Upper lobe of right lung (tissue), 1 donor: ENCODE results near the gene NUAK2. TPM values are rescaled to one million over a fixed set of nuclear protein-coding genes. Genes with fewer than 3 reads are reported as not detected.

Experiments
- ATAC-seq: fragments of 200-7000 bp; cut with Tn5 transposase; one replicate; pipeline ENCODE4 v1.9.1; 2020; ENCODE audit warnings: mild to moderate bottlenecking, moderate library complexity
- DNase-seq: peaks from one replicate; pipeline ENCODE4 v3.0.0-alpha.2; 2020
- H3K27ac ChIP-seq: fragments of 200-600 bp; one replicate; pipeline ENCODE4 v1.8.0; 2022
- H3K27me3 ChIP-seq: fragments of 200-600 bp; one replicate; pipeline ENCODE4 v1.8.0; 2022; ENCODE audit warnings: mild to moderate bottlenecking
- H3K36me3 ChIP-seq: fragments of 200-600 bp; one replicate; pipeline ENCODE4 v1.8.0; 2022
- H3K4me1 ChIP-seq: fragments of 200-600 bp; one replicate; pipeline ENCODE4 v1.8.0; 2022
- H3K4me3 ChIP-seq: fragments of 200-600 bp; one replicate; pipeline ENCODE4 v1.8.0; 2022; ENCODE audit warnings: mild to moderate bottlenecking
- H3K9me3 ChIP-seq: fragments of 200-600 bp; one replicate; pipeline ENCODE4 v1.8.0; 2022
- CTCF ChIP-seq: fragments of 200-600 bp; IDR thresholded peaks from one replicate; pipeline ENCODE4 v1.8.0; 2022; ENCODE audit warnings: antibody characterized with exemption
- intact Hi-C: fragments of 100-400 bp; cut with DNase I; formaldehyde crosslinking; loops from one replicate; pipeline ENCODE4 v1.11.0; 2022
- total RNA-seq: library from RNA; stranded (reverse); fragmentation: NEBNext Ultra II Directional; extraction: Animal tissue kit (Norgen Biotek cat#: 25700); gene quantifications from one replicate; pipeline ENCODE4 v1.2.1, GENCODE V29; 2021
- donor health status: DM: no; HTN: yes; CAD: no; lungs with severe emphysema.

Gene NUAK2
- total RNA-seq, 1 donor from 2014 or later: 8.8 TPM

DNA sequence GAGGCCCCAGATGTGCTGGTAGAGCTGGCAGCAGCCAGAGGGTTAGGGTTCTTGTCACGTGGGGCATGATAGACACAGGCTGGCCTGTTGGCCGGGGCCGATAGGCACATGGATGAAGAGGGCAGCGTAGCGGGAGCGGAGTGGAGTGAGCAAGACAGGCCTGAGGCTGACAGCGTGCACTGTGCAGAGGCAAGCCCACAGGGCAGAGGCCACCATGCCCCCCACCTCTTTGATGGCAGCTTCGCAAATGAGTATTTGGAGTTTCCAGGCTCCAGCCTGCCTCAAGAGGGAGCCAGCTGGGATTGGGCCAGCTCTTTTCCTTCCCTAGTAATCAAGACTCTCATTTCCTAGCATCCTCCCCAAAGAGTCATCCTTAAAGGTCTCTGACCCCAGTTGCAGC, 50.3 kb downstream of the NUAK2 start:
- Histone ChIP-seq H3K9me3 (no peaks in the 10 kb centered on the region), H3K4me1 (peaks cover 26% of the 10 kb centered on the region), H3K36me3 (no peaks in the 10 kb centered on the region), H3K27ac (no peak overlapping the region), H3K27me3 (no peaks in the 10 kb centered on the region), H3K4me3 (no peak overlapping the region)
- intact Hi-C loops: loop anchor here (10.0 kb wide), 1 partner anchor 214 kb away; no protein-coding TSS in a partner anchor
- no peak for TF ChIP-seq CTCF
- ATAC-seq (no peak), DNase-seq (no peak)

DNA sequence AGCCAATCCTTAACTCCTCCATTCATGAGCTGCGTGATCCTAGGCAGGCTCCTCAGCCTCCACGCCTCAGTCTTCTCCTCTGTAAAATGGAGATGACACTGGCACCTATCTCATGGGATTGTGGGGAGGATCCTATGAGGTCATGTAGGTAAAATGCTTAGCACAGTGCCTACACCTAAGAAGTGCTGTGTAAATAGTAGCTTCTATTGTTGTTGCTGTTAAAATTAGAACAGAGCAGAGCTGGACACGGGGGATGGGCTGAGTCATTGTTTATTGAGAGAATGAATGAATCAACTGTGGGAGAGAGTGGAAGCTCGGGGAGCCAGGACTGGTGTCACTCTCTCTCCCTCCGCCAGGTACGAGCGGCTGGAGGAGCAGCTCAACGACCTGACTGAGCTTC, 50.8 kb downstream of the NUAK2 start:
- intact Hi-C loops: loop anchor here (10.0 kb wide), 1 partner anchor 214 kb away; no protein-coding TSS in a partner anchor
- H3K27me3 ChIP-seq: no peaks in the 10 kb centered on the region
- no peak for TF ChIP-seq CTCF
- no peak overlapping the region for H3K4me3 ChIP-seq
- ATAC-seq (no peak), DNase-seq (no peak)
- no peak overlapping the region for H3K27ac ChIP-seq
- no peaks in the 10 kb centered on the region for H3K36me3 ChIP-seq
- H3K4me1 ChIP-seq: peaks cover 26% of the 10 kb centered on the region
- H3K9me3 ChIP-seq: no peaks in the 10 kb centered on the region

GRCh38 chr1:205270271-205270670, 51.3 kb downstream of the NUAK2 start:
- Histone ChIP-seq H3K4me1 (peaks cover 26% of the 10 kb centered on the region), H3K9me3 (no peaks in the 10 kb centered on the region), H3K36me3 (no peaks in the 10 kb centered on the region), H3K27me3 (no peaks in the 10 kb centered on the region), H3K4me3 (no peak overlapping the region), H3K27ac (no peak overlapping the region)
- intact Hi-C loops: loop anchor here (10.0 kb wide), 1 partner anchor 215 kb away; no protein-coding TSS in a partner anchor
- no peak for TF ChIP-seq CTCF
- DNase-seq (no peak), ATAC-seq (no peak)

GRCh38 chr1:205269711-205270110, 51.8 kb downstream of the NUAK2 start:
- H3K9me3 ChIP-seq: no peaks in the 10 kb centered on the region
- no peak for DNase-seq
- TF ChIP-seq CTCF: no peak
- intact Hi-C loops: loop anchor here (10.0 kb wide), 1 partner anchor 215 kb away; no protein-coding TSS in a partner anchor
- H3K4me3 ChIP-seq: no peak overlapping the region
- H3K36me3 ChIP-seq: no peaks in the 10 kb centered on the region
- ATAC-seq: no peak
- no peak overlapping the region for H3K27ac ChIP-seq
- H3K27me3 ChIP-seq: no peaks in the 10 kb centered on the region
- H3K4me1 ChIP-seq: peaks cover 26% of the 10 kb centered on the region

DNA sequence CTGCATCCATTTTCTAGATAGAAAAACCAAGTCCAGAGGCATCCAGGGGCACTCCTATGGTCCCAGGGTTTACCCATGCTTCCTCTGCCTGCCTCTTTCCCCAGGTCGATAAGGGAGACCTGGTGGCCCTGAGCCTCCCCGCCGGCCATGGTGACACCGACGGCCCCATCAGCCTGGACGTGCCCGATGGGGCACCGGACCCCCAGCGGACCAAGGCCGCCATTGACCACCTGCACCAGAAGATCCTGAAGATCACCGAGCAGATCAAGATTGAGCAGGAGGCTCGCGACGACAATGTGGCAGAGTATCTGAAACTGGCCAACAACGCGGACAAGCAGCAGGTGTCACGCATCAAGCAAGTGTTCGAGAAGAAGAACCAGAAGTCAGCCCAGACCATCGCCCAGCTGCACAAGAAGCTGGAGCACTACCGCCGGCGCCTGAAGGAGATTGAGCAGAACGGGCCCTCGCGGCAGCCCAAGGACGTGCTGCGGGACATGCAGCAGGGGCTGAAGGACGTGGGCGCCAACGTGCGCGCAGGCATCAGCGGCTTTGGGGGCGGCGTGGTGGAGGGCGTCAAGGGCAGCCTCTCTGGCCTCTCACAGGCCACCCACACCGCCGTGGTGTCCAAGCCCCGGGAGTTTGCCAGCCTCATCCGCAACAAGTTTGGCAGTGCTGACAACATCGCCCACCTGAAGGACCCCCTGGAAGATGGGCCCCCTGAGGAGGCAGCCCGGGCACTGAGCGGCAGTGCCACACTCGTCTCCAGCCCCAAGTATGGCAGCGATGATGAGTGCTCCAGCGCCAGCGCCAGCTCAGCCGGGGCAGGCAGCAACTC, 52.5 kb downstream of the NUAK2 start:
- H3K36me3 ChIP-seq: no peaks in the 10 kb centered on the region
- no peaks in the 10 kb centered on the region for H3K9me3 ChIP-seq
- intact Hi-C loops: no loop called here
- H3K27me3 ChIP-seq: no peaks in the 10 kb centered on the region
- no peak for DNase-seq
- TF ChIP-seq CTCF: no peak
- peaks cover 26% of the 10 kb centered on the region for H3K4me1 ChIP-seq
- H3K27ac ChIP-seq: no peak overlapping the region
- H3K4me3 ChIP-seq: no peak overlapping the region
- no peak for ATAC-seq
